ENCODE results near the gene SPATA2L. TPM values are rescaled to one million over a fixed set of nuclear protein-coding genes. Genes with fewer than 3 reads are reported as not detected.
A peak's percentile ranks its signal among the peaks of the same experiment; 100 is the strongest.

SPATA2L gene
- total and polyA plus RNA-seq, 2 of the 13 experiments (the other 11 are each of a cell fraction or from before 2014, with no cell fraction given): 9.1 to 20.7 TPM

- TF ChIP-seq ONECUT2 (CRISPR knock-in tag; IDR thresholded peaks at IDR 0.05): no peak
- TF ChIP-seq, protein P1, sequence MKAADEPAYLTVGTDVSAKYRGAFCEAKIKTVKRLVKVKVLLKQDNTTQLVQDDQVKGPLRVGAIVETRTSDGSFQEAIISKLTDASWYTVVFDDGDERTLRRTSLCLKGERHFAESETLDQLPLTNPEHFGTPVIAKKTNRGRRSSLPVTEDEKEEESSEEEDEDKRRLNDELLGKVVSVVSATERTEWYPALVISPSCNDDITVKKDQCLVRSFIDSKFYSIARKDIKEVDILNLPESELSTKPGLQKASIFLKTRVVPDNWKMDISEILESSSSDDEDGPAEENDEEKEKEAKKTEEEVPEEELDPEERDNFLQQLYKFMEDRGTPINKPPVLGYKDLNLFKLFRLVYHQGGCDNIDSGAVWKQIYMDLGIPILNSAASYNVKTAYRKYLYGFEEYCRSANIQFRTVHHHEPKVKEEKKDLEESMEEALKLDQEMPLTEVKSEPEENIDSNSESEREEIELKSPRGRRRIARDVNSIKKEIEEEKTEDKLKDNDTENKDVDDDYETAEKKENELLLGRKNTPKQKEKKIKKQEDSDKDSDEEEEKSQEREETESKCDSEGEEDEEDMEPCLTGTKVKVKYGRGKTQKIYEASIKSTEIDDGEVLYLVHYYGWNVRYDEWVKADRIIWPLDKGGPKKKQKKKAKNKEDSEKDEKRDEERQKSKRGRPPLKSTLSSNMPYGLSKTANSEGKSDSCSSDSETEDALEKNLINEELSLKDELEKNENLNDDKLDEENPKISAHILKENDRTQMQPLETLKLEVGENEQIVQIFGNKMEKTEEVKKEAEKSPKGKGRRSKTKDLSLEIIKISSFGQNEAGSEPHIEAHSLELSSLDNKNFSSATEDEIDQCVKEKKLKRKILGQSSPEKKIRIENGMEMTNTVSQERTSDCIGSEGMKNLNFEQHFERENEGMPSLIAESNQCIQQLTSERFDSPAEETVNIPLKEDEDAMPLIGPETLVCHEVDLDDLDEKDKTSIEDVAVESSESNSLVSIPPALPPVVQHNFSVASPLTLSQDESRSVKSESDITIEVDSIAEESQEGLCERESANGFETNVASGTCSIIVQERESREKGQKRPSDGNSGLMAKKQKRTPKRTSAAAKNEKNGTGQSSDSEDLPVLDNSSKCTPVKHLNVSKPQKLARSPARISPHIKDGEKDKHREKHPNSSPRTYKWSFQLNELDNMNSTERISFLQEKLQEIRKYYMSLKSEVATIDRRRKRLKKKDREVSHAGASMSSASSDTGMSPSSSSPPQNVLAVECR (CRISPR knock-in tag; IDR thresholded peaks at IDR 0.05; ENCODE audit: borderline replicate concordance): no peak
- no peak for TF ChIP-seq SIX1 (CRISPR knock-in tag; IDR thresholded peaks at IDR 0.05; ENCODE audit: borderline replicate concordance)
- TF ChIP-seq RARA (CRISPR knock-in tag; IDR thresholded peaks at IDR 0.05): no peak
- peak; percentile 91 for TF ChIP-seq AGO2 (optimal IDR thresholded peaks at IDR 0.05; ENCODE audit: low read depth, low read length)
- TF ChIP-seq MEF2D (CRISPR knock-in tag; IDR thresholded peaks at IDR 0.05): no peak
- TF ChIP-seq NFE2L2 (IDR thresholded peaks at IDR 0.05; ENCODE audit: low read length): no peak
- no peak for TF ChIP-seq POLR2AphosphoS2 (IDR thresholded peaks at IDR 0.05; ENCODE audit: low read depth, low read length)
- no peak for TF ChIP-seq ZNF501 (CRISPR knock-in tag; IDR thresholded peaks at IDR 0.05)
- 0 out of 2 replicates have a peak, but pooled peaks have one; percentile 33 for TF ChIP-seq FOXO4 (CRISPR knock-in tag; conservative IDR thresholded peaks at IDR 0.05)
- TF ChIP-seq POLR2G (IDR thresholded peaks at IDR 0.05; ENCODE audit: low read depth, low read length): peak; percentile 47; the same call in 1 of the 2 replicates
- TF ChIP-seq ZNF768 (CRISPR knock-in tag; IDR thresholded peaks at IDR 0.05): peak; percentile 10; the same call in 1 of the 2 replicates
- TF ChIP-seq IRF1 (CRISPR knock-in tag; IDR thresholded peaks at IDR 0.05; ENCODE audit: low read depth): no peak
- 0 out of 2 replicates have a peak, but pooled peaks have one; percentile 26 for TF ChIP-seq ZNF121 (CRISPR knock-in tag; IDR thresholded peaks at IDR 0.05)
These were observed 40.0 kb upstream of the SPATA2L start (continued) for GRCh38 chr16:89741342-89742014.
